Measurements from ENCODE around the gene HK1. TPM values are rescaled to one million over a fixed set of nuclear protein-coding genes. Genes with fewer than 3 reads are reported as not detected.
"Not testable (repeated sequence)": the region's sequence is repeated elsewhere in the genome, so short reads cannot be mapped to it uniquely, and the experiment has no call there.

Gene HK1
- total RNA-seq, 1 donor from 2014 or later: 84.0 TPM

DNA sequence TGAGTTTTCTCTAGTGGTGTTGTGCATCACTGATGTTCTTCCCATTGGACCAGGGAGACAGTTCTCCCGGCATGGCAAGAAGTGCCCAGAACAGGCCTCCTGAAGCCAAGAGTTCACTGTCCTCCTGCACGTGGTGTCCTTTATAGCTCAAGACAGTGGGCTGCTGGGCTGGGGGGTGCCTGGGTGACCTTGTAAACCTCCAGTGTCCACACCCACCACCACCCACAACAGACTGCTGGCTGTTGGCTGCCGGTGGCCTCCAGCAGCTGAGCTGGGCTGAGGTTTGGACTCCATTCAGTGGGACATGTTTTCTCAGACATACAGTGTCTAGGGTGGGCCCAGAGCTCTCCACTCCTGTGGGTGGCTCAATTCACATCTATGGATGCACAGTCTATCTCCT, 42.2 kb downstream of the HK1 start:
- H3K4me1 ChIP-seq: peaks cover 32% of the 10 kb centered on the region
- no peak for DNase-seq
- ATAC-seq: no peak
- no peak overlapping the region for H3K27ac ChIP-seq
- intact Hi-C loops (cut with DNase I): loop anchor here (10.0 kb wide), 1 partner anchor 54 kb away; no protein-coding TSS in a partner anchor
- H3K27me3 ChIP-seq: no peaks in the 10 kb centered on the region
- no peaks in the 10 kb centered on the region for H3K36me3 ChIP-seq
- H3K4me3 ChIP-seq: peak overlapping the region; percentile 96
- TF ChIP-seq, protein P1, sequence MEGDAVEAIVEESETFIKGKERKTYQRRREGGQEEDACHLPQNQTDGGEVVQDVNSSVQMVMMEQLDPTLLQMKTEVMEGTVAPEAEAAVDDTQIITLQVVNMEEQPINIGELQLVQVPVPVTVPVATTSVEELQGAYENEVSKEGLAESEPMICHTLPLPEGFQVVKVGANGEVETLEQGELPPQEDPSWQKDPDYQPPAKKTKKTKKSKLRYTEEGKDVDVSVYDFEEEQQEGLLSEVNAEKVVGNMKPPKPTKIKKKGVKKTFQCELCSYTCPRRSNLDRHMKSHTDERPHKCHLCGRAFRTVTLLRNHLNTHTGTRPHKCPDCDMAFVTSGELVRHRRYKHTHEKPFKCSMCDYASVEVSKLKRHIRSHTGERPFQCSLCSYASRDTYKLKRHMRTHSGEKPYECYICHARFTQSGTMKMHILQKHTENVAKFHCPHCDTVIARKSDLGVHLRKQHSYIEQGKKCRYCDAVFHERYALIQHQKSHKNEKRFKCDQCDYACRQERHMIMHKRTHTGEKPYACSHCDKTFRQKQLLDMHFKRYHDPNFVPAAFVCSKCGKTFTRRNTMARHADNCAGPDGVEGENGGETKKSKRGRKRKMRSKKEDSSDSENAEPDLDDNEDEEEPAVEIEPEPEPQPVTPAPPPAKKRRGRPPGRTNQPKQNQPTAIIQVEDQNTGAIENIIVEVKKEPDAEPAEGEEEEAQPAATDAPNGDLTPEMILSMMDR (IDR thresholded peaks at IDR 0.05): no peak
- H3K9me3 ChIP-seq: no peaks in the 10 kb centered on the region

DNA sequence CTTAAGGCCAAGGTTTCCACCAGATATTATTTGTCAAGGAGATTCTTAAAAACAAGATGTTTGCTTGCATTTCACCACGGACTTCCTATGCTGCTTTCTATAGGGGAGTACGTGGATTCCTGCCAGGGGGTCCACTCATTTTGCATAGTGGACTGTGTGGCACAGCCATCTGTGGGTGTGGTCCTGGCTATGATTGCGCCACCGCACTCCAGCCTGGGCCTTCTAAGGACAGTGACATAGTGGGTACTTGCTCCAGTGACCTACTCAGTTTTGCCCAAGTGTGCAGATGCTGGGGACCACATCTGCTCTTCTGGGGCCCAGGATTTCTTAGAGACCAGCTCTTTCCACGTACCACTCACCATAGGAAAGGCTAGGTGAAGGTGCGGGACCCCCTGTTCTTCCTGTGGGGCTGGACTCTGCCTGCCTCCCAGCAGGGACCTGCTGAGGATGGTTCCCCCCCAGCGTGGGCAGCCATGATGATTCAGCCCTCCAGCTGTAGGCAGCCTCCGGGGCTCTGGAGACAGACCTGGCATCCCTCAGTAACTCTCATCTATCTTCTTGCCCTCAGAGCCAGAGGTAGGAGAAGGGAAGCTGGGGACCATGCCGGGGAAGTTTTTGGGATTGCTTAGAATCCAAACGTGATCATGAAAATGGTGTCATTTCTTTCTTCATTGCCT, 42.9 kb downstream of the HK1 start:
- Histone ChIP-seq H3K4me1 (peaks cover 35% of the 10 kb centered on the region), H3K4me3 (no peak overlapping the region), H3K36me3 (no peaks in the 10 kb centered on the region), H3K27ac (no peak overlapping the region), H3K9me3 (no peaks in the 10 kb centered on the region), H3K27me3 (no peaks in the 10 kb centered on the region)
- DNase-seq (peak; percentile 72), ATAC-seq (no peak)
- TF ChIP-seq, protein P1 (IDR thresholded peaks at IDR 0.05): no peak
- intact Hi-C loops (cut with DNase I): loop anchor here (10.0 kb wide), 1 partner anchor 54 kb away; no protein-coding TSS in a partner anchor

DNA sequence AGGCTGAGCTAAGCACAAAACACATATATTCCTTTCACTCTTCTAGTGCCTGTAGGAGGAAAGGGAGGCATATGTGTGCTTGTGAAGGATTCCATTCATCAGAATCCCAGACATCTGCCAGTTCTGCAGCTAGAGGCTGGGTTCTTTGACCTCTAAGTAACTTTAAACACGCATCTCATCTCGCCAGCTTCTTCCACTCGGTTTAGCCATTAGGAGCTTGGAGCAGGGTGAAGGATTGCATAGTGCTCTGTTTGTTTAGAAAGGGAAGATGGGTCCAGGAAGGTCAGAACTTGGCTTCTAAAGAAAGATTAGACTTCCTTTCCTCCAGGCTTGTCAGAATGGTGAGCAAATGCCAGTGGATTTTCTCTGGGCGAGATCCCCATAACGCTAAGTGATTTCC, 43.6 kb downstream of the HK1 start:
- intact Hi-C loops (cut with DNase I): loop anchor here (10.0 kb wide), 1 partner anchor 53 kb away; no protein-coding TSS in a partner anchor
- DNase-seq: no peak
- Histone ChIP-seq H3K4me3 (no peak overlapping the region), H3K36me3 (no peaks in the 10 kb centered on the region), H3K27ac (no peak overlapping the region), H3K4me1 (peaks cover 40% of the 10 kb centered on the region), H3K9me3 (no peaks in the 10 kb centered on the region), H3K27me3 (no peaks in the 10 kb centered on the region)
- no peak for ATAC-seq
- TF ChIP-seq, protein P1 (IDR thresholded peaks at IDR 0.05): no peak

DNA sequence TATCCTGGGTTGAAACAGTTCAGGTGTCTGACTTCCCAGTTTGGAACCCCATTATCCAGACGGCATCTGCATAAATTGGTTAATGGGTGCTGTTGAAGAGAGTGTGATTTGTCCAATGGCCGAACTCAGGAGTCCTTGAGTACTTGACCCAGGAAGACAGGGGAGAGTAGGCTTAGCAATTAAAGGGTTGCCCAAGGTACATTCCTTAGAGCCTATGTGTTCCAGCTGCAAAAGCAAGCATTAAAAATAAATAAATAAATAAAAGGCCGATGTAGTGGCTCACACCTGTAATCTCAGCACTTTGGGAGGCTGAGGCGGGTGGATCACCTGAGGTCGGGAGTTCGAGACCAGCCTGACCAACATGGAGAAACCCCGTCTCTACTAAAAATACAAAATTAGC, 44.0 kb downstream of the HK1 start:
- H3K27me3 ChIP-seq, ATAC-seq, DNase-seq, H3K27ac ChIP-seq, H3K36me3 ChIP-seq, H3K9me3 ChIP-seq, H3K4me3 ChIP-seq: not testable (repeated sequence)
- intact Hi-C loops (cut with DNase I): loop anchor here (10.0 kb wide), 1 partner anchor 52 kb away; no protein-coding TSS in a partner anchor
- H3K4me1 ChIP-seq: peaks cover 42% of the 10 kb centered on the region

DNA sequence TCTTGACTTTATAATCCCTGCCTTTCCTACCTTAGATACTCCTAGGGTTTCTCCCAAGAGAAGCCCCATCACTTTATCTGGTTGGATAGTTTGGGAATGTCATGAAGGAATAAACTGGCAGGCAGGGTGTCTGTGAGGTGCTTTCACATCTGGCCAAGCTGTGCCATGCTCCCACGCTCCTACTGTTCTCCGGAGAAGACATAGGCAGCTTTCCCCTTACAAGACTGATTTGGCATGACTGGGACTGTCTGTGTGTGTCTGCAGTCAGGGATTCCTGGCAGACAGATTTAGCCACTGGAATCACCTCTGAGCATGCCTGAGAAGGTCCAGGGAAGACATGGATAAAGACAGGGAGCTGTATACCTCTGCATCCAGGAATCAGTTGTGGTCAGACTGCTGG, 45.3 kb downstream of the HK1 start:
- ATAC-seq (no peak), DNase-seq (no peak)
- Histone ChIP-seq H3K4me3 (no peak overlapping the region), H3K4me1 (peaks cover 50% of the 10 kb centered on the region), H3K27ac (no peak overlapping the region), H3K9me3 (no peaks in the 10 kb centered on the region), H3K27me3 (no peaks in the 10 kb centered on the region), H3K36me3 (no peaks in the 10 kb centered on the region)
- intact Hi-C loops (cut with DNase I): loop anchor here (10.0 kb wide), 1 partner anchor 51 kb away; no protein-coding TSS in a partner anchor
- TF ChIP-seq, protein P1 (IDR thresholded peaks at IDR 0.05): no peak

DNA sequence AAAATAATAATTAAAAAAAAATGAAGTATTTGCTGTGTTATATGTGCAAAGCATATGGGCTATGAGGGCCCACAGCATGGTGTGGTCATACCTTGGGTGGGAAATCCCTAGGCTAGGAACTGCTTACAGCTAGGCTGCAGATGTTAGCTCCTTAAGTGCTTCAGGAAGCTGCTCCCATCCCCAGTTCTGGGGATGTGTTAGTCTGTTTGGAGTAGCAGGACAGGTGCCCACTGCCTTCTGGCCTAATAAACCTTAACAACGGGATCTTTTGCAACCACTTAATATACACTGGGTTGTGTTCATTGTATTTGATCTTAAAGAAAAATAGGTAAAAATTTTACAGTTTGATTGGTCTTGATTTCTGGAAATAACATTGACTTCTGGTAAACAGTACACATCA, 46.3 kb downstream of the HK1 start:
- ATAC-seq (no peak), DNase-seq (no peak)
- H3K4me3 ChIP-seq: no peak overlapping the region
- intact Hi-C loops (cut with DNase I): loop anchor here (10.0 kb wide), 1 partner anchor 50 kb away; no protein-coding TSS in a partner anchor
- H3K4me1 ChIP-seq: peaks cover 59% of the 10 kb centered on the region
- H3K36me3 ChIP-seq: no peaks in the 10 kb centered on the region
- TF ChIP-seq, protein P1 (IDR thresholded peaks at IDR 0.05): no peak
- H3K27ac ChIP-seq: no peak overlapping the region
- no peaks in the 10 kb centered on the region for H3K27me3 ChIP-seq
- no peaks in the 10 kb centered on the region for H3K9me3 ChIP-seq

DNA sequence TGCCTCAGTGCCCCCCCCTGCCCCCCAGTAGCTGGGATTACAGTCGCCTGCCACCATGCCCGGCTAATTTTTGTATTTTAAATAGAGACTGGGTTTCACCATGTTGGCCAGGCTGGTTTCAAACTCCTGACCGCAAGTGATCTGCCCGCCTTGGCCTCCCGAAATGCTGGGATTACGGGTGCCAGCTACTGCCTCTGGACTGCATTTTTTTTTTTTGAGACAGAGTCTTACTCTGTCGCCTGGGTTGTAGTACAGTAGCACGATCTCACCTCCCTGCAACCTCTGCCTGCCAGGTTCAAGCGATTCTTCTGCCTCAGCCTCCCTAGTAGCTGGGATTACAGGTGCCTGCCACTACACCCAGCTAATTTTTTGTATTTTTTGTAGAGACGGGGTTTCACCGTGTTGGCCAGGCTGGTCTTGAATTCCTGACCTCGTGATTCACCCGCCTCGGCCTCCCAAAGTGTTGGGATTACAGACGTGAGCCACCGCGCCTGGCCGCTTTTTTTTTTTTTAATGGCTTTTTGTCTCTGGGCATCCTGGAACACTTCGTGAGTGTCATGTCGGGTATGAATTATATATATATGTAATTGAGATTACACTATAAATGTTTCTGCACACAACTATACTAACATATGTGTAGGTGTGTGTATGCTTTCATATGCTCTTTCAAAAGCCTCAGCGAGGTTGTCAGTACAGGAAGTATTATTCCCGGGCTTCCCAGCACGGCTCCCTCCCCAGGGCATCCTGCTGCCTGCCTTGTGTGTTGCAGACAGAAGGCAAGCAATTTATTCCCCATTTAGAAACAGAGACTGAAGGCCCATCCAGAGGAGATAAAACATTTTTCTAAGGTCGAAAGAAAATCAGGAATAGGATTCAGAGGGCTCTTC, 47.6 kb downstream of the HK1 start:
- ATAC-seq, DNase-seq, H3K27ac ChIP-seq, H3K9me3 ChIP-seq, H3K36me3 ChIP-seq, H3K4me3 ChIP-seq, H3K27me3 ChIP-seq: not testable (repeated sequence)
- H3K4me1 ChIP-seq: peaks cover 47% of the 10 kb centered on the region
- intact Hi-C loops (cut with DNase I): loop anchor here (10.0 kb wide), 1 partner anchor 49 kb away; no protein-coding TSS in a partner anchor

Data from upper lobe of right lung (tissue), 1 donor.